GM18861 (cell line): ENCODE measurements around the gene EML4.
"Not testable (repeated sequence)": the region's sequence is repeated elsewhere in the genome, so short reads cannot be mapped to it uniquely, and the experiment has no call there.

Source experiments
- ATAC-seq: cut with Tn5 transposase; IDR thresholded peaks from one replicate; pipeline ENCODE4 v1.9.1; 2021; ENCODE audit not compliant: unreplicated experiment

EML4 gene, protein sequence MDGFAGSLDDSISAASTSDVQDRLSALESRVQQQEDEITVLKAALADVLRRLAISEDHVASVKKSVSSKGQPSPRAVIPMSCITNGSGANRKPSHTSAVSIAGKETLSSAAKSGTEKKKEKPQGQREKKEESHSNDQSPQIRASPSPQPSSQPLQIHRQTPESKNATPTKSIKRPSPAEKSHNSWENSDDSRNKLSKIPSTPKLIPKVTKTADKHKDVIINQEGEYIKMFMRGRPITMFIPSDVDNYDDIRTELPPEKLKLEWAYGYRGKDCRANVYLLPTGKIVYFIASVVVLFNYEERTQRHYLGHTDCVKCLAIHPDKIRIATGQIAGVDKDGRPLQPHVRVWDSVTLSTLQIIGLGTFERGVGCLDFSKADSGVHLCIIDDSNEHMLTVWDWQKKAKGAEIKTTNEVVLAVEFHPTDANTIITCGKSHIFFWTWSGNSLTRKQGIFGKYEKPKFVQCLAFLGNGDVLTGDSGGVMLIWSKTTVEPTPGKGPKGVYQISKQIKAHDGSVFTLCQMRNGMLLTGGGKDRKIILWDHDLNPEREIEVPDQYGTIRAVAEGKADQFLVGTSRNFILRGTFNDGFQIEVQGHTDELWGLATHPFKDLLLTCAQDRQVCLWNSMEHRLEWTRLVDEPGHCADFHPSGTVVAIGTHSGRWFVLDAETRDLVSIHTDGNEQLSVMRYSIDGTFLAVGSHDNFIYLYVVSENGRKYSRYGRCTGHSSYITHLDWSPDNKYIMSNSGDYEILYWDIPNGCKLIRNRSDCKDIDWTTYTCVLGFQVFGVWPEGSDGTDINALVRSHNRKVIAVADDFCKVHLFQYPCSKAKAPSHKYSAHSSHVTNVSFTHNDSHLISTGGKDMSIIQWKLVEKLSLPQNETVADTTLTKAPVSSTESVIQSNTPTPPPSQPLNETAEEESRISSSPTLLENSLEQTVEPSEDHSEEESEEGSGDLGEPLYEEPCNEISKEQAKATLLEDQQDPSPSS

DNA sequence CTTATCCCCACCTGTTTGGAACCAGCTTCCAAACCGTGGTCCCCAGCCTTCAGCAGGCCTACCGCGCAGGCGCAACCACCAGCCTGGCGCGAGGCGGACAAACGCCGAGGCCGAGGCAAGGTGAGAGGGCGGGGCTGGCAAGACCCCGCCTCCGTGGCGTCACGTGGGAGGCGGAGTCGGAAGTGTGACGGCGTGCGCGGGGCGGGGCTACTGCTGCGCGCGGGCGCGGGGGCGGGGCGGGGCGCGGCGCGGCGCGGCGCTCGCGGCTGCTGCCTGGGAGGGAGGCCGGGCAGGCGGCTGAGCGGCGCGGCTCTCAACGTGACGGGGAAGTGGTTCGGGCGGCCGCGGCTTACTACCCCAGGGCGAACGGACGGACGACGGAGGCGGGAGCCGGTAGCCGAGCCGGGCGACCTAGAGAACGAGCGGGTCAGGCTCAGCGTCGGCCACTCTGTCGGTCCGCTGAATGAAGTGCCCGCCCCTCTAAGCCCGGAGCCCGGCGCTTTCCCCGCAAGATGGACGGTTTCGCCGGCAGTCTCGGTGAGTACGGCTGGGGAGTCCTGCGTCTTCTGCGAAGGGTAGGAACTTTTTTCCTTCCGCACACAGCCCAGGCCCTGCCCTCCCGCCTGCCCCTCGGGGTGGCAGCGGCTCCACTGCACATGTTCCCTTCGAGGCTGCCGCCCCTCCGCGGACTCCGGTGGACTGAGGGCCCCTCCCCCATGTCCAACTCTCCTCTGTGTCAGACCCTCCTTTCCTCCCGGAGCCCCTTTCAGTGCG is at the start of gene EML4:
Gene EML4 (plus strand): TSS at position 254 of the 774 bp plus-strand sequence. CDS start 259 bp downstream, at position 513.
- ATAC-seq, result peak; percentile 65

DNA sequence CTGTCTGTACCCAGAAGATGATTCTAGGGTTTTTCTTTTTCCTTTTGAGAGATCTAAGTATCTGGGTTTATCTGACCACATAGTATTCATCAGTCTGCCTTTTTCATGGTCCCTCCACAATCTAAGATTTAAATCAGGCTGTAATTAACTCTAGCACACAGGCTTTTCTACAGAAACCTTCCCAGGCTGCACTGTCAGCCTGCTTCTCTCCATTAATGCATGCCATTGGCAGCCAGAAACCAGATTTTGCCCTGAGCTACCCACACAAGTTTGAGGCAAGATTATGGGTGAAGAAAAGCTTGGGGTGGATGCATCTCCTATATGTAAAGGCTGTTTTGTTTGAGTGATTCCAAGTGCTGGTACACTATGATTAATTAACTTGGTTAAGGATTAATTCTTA is 45.7 kb upstream of the EML4 start:
- ATAC-seq, result no peak

DNA sequence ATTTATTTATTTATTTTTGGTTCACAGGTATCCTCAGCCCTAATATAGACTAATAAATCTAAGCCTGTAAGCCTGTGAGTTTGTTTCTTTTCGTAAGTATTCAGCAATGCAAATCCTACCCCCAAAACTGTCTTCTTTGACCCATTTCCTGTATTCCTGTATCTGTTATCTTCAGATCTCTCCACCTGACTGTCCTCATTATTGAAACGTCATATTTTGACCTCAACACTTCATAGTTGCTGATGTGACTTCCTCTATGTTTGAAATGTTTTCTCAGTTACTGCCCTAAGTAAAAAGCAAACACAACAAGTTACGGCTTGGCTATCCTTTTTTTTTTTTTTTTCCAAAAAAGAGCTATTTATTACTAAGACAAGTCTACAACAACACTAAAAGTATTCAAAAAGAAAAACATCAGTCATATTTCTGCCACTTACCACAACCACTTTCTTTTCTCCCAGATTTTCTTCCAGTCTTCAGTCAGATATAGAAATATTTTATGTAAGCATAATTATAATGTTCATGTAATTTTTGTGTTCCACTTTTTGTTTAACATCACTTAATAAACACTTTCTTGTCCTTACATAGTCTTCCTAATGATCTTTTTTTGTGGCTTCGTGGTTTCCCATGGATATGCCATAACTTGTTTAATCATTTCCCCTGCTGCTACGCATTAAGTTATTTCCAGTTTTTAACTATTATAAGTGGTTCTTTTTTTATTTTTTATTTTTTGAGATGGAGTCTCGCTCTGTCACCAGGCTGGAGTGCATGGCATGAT is 45.0 kb upstream of the EML4 start:
- peak; percentile 77 for ATAC-seq

DNA sequence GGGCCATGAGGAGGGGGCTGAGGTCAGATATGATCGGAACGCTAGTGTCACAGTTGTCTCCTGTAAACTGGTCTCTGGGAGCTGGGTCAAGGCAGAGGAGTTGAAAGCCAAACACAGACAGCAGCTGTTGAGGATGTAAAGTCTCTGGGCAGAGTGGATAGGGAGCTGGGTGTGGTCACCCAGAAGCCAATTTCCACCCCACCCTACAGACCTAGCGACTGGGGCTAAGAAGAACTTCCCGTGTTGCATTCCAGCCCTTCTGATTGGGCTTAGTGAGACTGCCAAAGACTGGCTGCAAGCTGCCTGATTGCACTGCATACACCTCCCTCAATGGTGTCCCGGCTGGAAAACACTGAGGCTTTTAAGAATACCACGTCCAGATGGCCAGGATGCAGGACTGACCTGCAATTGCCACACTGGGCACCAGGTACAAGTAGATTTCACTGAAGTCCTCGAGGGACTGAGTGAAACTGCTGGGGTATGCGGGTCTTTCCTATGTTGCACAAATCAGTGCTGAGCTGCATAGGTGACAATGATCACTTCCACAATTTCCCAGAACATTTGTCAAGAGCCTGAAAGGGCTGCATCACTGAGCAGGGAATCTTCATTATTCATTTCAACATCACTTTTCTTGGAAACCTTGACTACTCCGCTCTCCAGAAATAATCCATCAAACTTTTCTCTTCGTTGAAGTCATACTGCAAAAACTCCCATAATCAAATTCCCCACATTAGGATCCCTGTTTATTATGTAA is 43.1 kb upstream of the EML4 start:
- ATAC-seq, result no peak

GRCh38 chr2:42126873-42127272 is 42.3 kb upstream of the EML4 start:
- not testable (repeated sequence) for ATAC-seq

GRCh38 chr2:42127425-42128424 is 41.4 kb upstream of the EML4 start:
- peak; percentile 57 for ATAC-seq

DNA sequence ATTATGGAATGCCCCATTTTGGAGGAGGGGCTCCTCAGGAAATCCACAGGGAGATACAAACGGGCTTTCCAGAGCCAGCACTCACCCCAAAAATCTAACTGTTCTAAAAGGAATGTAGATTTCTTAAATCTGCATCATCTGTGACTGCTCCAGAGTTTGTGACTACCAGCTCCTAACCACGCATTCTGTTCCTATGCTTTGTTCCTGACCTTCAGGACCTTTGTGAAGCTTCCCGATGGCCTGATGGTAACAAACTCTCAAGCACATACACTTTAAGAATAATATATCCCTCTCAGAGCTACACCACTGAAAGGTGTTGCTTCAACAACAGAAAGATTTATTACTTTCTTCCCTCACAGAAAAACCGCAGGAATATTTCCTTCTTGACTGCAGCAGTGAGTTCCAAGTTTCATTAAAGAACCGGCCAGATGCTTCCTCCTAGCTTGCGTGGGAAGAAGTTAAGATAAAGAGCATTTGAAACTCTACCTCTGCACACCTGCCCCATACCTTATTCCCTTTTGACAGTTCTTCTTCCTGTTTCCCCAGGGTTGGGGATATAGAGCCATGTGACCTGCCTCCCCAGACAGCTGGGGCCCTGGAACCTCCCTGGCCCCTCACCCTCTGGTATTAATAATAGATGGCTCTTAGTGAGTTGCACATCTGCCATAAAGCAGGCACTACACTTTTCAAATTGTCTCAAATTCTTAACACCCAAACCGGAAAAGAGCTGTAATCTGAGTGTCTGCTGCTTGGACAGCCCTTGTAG is 40.2 kb upstream of the EML4 start:
- ATAC-seq, result no peak

GRCh38 chr2:42129487-42129852 is 39.7 kb upstream of the EML4 start:
- no peak for ATAC-seq

DNA sequence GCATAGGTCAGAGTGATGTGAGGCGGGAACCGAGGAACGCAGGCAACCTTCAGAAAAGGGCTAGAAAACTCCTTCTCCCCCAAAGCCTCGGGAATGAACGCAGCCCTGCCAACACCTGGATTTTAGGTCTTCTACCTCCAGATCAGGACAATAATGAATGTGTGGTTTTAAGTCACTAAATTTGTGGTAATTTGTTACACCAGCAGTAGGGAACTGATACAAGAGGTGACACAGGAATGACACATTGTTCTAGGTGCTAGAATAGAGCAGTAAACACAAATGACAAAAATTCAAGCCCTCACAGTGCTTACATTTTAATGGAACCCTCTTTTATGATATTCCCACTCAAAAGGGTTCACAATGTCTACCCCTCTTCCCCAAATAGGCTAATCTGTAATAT is 39.2 kb upstream of the EML4 start:
- ATAC-seq, result no peak

DNA sequence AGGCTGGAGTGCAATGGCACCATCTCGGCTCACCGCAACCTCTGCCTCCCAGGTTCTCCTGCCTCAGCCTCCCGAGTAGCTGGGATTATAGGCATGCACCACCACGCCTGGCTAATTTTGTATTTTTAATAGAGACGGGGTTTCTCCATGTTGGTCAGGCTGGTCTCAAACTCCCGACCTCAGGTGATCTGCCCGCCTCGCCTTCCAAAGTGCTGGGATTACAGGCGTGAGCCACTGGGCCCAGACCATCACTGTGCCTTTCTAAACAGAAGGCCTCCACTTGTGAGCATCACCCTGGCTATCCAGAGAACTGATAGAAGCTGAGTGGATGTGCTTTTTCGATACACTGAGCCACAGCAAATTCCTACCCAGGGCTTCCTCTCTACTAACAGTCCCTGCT is 38.3 kb upstream of the EML4 start:
- ATAC-seq, result not testable (repeated sequence)

DNA sequence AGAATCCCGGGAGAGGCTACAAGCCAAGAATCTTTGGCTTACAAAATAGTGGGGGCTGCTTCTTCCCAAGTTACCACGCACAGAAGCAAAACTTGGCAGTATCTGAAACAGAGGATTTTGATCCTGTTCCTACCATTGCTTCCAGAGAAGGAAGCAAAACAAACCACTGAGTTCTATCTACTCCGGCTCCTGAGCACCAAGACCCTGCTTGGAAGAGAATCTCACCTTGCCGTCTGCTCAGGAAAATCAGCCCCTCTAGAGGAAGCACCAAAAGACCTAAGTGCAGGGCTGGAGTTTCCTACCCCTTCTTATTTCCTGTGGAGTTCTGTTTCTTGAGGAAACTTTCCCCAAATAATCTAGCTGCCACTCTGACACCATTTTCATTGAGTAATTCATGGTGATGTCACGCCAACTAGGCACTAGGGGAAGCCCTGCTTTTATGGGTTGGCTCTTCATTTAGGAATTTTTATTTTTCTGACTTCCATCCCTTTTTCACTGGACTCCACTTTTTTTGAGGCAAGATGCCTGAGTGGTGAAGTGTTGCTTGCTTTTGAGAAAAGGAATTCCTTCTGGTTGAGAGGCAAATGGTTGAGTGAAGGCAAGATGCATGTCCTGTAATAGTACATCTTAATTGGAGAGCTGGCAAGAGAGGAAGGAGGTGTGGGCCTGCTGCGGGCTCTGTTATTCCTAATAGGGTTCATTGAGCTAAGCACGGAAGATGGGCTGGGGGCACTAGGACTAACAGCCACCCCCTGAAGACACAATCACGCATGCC is 36.8 kb upstream of the EML4 start:
- no peak for ATAC-seq

GRCh38 chr2:42132966-42133641 is 36.0 kb upstream of the EML4 start:
- ATAC-seq, result peak; percentile 90

GRCh38 chr2:42133771-42134195 is 35.4 kb upstream of the EML4 start:
- ATAC-seq, result no peak

- not testable (repeated sequence) for ATAC-seq
Measured at GRCh38 chr2:42134401-42134932, 34.7 kb upstream of the EML4 start.

DNA sequence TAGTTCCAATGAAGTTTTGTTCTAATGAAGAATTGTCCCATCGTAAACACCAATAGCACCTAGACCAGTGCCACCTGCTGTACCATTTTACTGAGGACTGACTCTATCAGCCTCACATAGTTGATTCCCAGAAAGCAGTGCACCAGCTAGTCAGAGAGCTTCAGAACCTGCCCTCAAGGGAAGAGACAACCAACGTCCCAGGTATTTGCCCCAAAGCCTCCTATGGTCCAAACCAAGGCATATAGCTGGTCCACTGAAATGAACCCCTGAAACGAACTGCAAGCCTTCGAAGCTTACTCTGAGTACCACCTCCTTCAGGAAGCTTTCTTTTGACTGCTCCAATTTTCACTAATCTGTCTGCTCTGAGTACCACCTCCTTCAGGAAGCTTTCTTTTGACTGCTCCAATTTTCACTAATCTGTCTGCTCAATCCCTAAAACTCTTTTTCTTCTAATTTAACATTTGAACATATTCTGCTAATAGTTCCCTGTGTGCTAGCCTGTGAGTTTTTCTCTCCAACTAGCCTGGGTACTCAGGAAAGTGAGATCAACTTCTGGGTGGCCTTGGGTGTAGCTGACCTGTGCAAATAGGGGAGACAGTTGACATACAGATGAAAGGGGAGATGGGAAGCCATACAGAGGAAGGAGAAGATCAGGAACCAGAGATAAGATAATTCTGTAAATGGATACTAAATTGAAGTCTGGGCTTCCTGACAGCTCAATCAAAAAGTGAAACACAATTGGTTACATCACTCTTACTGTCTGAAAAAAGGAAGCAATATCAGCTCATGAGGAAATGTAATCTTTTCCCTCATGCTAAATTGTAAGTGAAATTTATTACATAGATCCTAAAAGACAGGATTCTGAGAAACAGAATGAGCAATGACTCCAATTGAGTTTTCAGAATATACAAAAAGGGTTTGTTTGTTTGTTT is 33.5 kb upstream of the EML4 start:
- ATAC-seq, result no peak
